ENCODE measurements around the gene BRD9.
"Not testable (repeated sequence)": the region's sequence is repeated elsewhere in the genome, so short reads cannot be mapped to it uniquely, and the experiment has no call there.

Gene BRD9

DNA sequence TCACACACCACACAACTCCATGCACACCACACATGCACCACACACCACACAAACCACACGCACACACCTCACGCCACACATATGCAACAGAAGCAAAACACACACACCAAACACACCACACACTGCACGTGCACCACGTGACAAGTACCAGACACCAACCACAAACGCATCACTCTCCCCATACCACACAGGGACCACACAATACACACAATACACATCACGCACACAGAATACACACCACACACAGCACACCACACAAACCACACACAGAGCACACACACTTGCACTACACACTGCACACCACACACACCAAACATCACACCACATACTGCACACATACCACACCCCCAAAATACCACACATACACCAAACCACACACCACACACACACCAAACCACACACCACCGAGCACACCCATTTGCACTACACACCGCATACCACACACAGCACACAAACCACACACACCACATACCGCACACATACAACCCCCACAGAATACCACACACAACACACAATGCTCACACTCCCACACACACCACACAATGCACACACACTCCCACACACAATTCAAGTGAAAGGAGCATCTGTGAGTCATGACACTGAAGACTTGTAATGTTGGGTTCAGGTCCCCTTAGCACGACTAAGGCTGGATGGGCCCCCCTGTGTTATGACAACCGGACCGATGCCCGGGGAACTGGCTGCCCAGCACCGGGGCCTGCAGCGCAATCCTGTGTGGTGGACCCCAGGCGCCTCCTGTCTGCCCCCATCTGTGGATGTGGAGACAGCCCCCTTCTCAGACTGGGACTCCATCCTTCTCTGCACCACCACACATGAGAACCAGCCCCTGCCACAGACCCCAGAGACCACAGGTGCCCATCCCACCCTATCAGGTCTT lies 35.8 kb downstream of the BRD9 start:
- DNase-seq: no peak

DNA sequence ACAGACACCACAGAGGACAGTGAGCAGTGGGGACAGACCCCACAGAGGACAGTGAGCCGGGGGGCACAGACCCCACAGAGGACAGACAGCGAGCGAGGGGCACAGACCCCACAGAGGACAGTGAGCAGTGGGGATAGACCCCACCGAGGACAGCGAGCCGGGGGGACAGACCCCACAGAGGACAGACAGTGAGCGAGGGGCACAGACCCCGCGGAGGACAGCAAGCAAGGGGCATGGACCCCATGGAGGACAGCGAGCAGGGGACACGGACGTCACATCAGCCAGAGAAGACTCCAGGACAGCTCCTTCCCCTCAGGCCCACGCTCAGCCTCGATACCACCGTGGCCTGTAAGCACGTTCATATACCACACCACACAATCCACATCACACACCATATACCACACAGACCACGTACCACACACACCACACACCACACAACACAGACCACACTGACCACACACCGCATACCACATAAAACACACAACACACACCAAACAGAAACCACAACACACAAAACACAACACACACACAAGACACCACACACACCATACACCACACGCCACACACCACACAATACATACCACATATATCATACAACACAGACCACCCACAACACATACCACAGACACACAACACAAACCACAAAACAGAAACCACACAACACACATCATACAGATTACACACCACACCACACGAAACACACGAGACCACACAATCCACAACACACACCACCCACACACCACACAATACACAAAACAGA lies 36.6 kb downstream of the BRD9 start:
- DNase-seq: no peak

DNA sequence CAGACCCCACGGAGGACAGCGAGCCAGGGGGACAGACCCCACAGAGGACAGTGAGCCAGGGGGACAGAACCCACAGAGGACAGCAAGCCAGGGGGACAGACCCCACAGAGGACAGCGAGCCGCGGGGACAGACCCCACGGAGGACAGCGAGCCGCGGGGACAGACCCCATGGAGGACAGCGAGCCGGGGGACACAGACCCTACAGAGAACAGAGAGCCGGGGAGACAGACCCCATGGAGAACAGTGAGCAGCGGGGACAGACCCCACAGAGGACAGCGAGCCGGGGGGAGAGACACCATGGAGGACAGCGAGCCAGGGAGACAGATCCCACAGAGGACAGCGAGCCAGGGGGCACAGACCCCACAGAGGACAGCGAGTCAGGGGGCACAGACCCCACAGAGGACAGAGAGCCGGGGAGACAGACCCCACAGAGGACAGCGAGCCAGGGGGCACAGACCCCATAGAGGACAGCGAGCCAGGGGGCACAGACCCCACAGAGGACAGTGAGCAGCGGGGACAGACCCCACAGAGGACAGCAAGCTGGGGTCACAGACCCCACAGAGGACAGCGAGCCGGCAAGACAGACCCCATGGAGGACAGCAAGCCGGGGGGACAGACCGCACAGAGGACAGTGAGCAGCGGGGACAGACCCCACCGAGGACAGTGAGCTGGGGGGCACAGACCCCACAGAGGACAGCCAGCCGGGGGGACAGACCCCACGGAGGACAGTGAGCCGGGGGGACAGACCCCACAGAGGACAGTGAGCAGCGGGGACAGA lies 37.4 kb downstream of the BRD9 start:
- no peak for DNase-seq

DNA sequence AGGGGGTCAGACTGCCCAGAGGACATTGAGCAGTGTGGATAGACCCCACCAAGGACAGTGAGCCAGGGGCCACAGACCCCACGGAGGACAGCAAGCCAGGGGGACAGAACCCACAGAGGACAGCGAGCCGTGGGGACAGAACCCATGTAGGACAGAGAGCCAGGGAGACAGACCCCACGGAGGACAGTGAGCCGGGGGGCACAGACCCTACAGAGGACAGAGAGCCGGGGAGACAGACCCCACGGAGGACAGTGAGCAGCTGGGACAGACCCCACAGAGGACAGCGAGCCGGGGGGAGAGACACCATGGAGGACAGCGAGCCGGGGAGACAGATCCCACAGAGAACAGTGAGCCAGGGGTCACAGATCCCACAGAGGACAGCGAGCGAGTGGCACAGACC lies 38.4 kb downstream of the BRD9 start:
- DNase-seq: no peak

DNA sequence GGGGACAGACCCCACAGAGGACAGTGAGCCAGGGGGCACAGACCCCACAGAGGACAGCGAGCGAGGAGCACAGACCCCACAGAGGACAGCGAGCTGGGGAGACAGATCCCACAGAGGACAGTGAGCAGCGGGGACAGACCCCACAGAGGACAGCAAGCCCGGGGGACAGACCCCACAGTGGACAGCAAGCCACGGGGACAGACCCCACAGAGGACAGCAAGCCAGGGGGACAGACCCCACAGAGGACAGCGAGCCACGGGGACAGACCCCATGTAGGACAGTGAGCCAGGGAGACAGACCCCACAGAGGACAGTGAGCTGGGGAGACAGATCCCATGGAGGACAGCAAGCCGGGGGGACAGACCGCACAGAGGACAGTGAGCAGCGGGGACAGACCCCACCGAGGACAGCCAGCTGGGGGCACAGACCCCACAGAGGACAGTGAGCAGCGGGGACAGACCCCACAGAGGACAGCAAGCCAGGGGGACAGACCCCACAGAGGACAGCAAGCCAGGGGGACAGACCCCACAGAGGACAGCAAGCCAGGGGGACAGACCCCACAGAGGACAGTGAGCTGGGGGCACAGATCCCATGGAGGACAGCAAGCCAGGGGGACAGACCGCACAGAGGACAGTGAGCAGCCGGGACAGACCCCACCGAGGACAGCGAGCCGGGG lies 39.0 kb downstream of the BRD9 start:
- DNase-seq: not testable (repeated sequence)

DNA sequence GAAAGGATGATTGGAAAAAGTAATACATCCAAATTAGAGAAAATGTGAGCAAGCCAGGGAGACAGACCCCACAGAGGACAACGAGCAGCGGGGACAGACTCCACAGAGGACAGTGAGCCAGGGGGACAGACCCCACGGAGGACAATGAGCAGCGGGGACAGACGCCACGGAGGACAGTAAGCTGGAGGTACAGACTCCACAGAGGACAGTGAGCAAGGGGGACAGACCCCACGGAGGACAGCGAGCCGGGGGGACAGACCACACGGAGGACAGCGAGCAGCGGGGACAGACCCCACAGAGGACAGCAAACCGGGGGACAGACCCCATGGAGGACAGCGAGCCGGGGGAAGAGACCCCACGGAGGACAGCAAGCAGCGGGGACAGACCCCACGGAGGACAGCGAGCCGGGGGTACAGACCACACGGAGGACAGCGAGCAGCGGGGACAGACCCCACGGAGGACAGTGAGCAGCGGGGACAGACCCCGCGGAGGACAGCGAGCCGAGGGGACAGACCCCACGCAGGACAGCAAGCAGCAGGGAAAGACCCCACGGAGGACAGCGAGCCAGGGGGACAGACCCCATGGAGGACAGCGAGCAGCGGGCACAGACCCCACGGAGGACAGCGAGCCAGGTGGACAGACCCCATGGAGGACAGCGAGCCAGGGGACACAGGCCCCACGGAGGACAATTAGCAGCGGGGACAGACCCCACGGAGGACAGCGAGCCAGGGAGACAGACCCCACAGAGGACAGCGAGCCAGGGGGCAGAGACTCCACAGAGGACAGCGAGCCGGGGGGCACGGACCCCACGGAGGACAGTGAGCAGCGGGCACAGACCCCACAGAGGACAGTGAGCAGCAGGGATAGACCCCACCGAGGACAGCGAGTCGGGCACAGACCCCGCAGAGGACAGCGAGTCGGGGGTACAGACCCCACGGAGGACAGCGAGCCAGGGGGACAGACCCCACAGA lies 39.9 kb downstream of the BRD9 start:
- no peak for DNase-seq

DNA sequence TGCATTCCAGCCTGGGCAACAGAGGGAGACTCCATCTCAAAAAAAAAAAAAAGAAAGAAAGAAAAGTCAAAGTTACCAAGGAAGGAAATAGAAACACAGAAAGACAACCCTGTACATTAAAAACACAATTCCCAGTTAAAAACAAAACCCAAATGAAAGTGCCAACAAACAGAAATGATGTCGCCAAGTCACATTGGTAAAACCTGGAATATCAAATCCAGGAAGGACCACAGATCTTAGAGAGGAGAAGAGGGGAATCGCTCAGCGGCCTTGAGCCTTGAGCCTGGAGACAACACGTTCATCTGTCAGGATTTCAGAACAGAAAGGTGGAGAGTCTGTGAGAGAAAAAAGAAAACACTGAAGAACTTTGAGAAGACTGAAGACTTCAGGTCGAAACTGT lies 40.6 kb downstream of the BRD9 start:
- DNase-seq: no peak

DNA sequence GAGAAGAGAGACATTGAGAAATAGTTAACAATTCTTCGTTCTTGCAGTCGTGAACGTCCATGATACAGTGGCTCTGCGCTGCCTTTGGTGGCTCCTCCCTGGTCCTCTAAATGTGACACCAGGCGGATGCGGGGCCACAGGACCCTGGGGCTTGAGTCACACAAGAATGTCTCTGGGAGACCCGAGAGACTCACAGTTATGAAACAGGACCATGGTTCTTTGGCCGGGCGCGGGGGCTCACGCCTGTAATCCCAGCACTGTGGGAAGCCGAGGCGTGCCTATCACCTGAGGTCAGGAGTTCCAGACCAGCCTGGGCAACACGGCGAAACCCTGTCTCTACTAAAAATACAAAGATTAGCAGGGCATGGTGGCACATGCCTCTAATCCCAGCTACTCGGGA lies 41.0 kb downstream of the BRD9 start:
- no peak for DNase-seq

DNA sequence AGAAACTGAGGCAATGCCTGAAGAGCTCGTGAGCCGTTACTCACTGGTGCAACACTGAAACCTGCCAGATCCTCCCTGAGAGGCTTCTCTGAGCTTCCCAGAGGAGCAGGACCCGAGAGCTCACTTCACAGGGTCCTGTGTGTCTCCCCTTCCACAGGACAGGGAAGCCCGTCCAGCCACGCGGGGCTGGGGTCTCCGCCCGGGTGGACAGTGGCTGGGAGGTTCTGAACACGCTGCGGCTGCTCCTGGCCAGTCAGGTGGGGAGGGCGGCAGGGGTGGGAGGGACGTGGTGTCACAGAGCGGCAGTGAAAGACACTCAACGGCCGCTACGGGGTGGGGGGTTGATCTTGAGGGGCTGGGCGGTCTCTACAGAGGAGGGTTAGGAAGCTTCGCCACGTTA lies 41.5 kb downstream of the BRD9 start:
- no peak for DNase-seq

DNA sequence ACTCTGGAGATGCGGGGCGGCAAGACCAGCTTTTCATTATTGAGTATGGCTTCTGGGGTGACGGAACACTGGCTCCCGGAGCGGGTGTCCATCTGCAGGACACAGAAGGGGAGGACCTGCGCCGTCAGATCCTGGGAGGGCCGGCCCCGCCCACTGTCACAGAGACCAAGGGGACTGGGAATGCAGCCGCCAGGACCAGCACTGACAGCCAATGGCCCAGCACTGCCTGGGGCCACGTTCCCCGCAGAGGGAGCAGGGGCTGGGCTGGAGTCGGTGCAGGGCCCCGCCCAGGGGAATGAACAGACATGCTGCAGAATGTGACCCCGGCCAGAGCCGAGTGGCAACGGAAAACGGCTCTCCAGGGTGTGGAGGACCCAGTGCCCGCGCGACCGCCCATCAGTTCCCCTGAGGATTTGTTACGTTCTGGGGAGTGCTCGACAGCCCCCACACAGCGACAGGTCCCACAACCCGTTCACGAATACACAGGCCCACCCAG lies 42.0 kb downstream of the BRD9 start, which contains the start of gene ZDHHC11:
Gene ZDHHC11, minus strand, starts transcription at position 476 of the 496 bp plus-strand sequence. Its CDS starts 384 bp downstream, at position 92.
- no peak for DNase-seq

DNA sequence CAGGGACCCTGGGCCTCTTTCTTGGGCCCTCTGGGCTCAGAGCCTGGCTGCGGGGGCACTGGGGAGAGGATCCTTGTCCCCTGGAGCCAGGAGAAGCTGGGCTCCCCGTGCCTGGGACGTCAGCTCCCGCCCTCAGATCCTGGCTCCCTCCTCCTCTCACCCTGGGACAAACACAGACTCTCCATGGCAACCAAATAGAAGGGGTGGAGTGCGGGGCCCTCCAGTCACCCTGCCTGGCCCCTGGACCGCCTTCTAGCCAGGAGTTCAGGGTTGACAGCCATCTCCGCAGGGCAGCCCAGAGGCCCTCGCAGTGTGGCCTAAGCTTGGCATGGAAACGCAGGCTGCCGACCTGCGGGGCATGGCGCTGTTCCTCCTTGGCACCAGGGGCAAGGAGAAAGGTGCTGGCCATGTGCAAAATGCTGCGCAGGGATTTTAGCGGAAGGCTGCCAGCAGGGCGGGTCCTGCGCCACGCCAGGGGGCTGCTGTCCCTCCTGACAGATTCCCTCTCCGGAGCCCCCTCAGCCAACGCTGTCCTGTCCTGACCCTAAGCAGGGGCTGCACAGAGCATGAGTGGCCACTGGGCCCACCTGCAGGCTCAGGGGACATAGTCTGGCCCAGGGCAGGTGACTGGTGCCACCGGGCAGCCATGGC lies 42.8 kb downstream of the BRD9 start:
- DNase-seq: no peak

DNA sequence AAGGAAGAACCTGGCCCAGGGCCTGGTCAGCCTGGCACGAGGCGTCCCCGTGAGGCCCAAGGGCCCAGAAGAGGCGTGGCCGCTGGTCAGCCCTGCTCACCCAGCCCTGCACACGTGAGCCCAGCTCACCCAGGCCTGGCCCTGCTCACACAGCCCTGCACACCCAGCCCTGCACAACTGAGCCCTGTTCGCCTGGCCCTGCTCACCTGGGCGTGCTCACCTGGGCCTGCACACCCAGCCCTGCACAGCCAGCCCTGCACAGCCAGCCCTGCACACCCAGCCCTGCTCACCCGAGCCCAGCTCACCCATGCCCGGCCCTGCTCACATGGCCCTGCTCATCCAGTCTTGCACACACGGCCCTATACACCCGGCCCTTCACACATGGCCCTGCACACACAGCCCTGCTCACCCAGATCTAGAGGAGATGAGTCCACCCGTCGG lies 43.9 kb downstream of the BRD9 start:
- DNase-seq: no peak

DNA sequence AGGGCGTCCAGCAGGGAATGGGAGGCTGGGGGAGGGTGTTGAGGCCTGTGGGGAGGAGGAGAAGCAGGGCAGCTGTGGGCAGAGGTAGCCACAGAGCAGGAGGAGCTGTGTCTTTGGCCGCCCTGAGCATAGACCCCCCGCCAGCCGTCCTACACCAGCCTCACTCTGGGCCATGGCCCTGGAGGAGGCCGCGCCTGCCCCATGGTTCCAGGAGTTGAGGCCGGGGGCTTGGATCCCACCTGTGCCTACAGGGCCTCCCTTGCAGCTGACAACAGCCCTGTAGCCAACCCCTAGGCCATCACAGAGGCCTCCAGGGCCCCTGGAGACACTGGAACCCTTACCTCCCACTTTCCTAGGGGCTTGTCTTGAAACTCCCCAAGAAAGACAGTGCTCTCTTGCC lies 44.9 kb downstream of the BRD9 start:
- not testable (repeated sequence) for DNase-seq

DNA sequence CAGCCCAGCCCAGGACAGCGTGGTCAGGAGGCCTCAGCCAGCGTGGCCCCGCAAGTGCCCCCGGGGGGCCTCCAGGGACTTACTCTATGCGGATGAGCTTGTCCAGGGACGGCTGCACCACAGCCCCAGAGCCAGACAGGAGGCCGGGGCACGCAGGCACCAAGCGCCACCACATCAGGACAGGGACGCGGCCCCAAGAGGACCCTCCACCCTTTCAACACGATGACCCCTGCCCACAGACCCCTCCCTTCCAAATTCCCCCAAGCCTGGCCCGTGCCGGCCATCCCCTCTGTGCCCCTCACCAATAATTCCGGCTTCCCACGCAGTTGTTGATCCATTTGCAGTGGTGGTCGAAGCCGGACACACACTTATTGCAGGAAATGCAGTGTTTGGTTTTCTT lies 45.4 kb downstream of the BRD9 start:
- DNase-seq: not testable (repeated sequence)

DNA sequence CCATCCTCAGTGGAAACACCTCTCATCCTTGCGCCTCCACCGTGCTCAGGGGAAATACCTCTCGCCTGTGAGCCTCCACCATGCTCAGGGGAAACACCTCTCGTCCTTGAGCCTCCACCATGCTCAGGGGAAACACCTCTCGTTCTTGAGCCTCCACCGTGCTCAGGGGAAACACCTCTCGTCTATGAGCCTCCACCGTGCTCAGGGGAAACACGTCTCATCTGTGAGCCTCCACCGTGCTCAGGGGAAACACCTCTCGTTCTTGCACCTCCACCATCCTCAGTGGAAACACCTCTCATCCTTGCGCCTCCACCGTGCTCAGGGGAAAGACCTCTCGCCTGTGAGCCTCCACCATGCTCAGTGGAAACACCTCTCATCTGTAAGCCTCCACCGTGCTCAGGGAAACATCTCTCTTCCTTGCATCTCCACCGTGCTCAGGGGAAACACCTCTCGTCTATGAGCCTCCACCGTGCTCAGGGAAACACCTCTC lies 46.0 kb downstream of the BRD9 start:
- DNase-seq: not testable (repeated sequence)

DNA sequence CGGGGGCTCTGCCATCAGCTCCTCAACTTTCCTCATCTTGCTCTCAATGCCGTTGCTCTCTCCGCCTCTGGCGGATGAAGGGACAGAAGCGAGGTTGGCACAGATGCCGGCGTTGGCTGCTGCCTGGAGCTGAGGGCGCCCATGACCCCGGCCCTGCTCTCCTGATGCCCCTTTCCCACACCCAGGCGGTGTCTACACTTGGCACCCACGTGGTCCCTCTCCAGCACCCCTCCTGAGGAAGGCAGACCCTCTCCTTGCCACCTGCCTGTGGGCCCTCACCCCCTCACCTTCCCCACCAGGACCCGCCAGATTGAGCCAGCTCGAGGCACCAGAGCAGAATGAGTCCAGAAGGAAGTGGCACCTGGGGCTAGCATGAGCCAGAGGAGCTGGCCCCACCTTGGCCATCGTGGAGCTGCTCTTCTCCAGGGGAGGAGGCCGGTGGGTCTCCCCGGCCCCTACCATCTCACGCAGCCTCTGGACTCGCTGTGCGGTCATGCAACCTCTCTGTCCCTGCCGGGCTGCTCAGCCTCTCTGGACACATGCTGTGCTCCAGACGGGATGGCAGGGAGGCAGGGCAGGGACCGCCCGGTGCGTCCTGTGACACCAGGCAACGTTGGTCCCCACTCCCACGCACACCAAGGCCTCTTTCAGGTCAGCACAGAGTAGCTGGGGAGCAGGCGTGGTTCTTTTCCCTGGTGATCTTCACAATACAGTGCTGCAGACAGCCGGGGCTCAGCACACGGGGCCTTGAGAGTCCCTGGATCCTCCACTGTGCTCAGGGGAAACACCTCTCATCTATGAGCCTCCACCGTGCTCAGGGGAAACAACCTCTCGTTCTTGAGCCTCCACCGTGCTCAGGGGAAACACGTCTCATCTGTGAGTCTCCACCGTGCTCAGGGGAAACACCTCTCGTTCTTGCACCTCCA lies 46.7 kb downstream of the BRD9 start:
- not testable (repeated sequence) for DNase-seq

DNA sequence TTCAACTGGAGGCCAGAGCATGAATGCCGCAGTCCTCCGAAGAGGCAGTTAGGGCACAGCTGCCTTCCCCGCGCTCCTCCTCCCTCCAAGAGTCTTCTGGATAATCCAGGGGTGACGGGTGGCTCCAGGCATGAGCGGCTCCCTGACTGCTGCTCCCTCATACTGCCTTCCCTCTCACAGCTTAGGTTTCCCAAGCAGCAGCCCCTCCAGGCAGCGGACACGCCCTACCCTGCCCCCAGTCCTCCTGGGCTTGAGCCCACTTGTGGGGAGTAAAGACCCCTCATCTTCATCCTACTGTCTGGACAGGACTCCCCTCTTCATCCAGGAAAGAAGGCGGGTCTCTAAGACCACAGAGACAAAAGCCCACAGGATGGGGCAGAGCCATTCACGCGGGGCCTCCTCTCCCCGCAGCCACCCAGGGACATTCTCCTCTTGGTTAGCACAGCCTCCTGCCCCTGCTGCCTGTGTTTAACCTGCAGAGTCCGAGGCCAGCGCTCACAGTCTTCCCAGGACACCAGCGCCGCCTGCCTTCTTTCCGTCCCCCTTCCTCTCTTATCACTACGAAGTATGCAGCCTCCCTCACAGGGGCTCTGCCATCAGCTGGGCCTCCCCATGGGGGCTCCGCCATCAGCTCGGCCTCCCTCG lies 47.4 kb downstream of the BRD9 start:
- DNase-seq: not testable (repeated sequence)

DNA sequence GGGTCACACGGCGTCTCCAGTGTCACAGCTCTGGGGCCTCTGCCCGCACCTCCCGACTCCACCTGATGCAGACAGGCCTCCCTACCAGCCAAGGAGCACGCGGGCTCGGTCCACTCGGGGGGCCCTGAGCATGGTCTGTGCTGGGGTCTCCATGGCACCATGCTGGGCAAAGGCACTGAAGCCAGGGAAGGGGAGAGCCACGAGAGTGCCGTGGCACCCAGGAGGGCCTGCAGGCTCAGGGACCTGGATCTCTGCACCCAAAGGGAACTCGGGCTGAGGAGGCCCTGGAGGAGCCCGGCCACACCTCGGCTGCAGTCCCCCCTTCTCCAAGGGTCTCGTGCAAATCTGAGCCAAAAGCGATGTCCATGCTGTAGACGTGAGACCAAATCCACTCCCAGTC lies 48.2 kb downstream of the BRD9 start:
- DNase-seq: not testable (repeated sequence)

DNA sequence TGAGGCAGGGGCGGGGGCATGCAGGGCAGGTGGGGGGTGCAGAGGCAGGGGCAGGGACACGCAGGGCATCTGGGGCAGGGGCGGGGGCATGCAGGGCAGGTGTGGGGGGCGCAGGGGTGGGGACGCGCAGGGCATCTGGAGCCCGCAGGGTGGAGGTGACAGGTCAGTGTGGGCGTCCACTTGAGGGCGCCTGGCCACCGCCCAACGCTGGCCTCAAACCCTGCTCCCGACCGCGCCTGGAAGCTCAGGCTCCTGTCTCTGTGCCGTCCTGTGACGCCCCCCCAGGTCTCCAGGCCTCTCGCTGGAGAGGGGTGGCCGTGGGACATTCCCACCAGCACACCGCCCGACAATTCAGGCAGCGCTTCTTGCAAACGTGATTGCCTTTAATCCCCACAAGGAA lies 48.7 kb downstream of the BRD9 start:
- not testable (repeated sequence) for DNase-seq
